ENCODE measurements around the gene SYNPO2.

DNA sequence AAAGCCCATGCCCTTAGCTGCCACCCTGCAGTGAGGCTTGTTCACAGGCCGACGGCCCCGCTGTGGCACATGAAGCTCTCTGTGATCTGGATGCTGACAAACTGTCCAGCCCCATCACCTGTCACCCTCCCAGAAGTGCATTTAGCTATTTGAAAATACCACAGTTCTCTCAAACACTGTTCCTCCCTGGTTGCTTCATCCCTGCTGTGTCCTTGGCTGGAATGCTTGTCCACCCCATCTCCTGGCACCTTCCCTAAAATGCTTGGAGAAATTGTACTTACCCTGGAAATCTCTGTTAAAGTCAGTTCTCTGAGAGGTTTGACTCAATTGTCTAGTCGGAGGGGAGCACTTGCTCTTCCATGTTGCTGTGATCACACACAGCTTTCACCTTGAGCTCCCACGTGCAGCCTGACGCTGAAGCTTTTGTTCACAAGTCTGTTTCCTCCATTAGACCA, 10.1 kb downstream of the SYNPO2 start:
- TF ChIP-seq CTCF (IDR thresholded peaks at IDR 0.05) (no peak), POLR2A (IDR thresholded peaks at IDR 0.05) (no peak)

Measured in testis (tissue), 2 donors.